Endothelial cell of umbilical vein (primary cell): ENCODE results near the gene NCAPH2.

Experiments
- CTCF ChIP-seq, 2 donors: IDR thresholded peaks; 1 replicate in 1 of 2; 2 replicates in 1 of 2; pipeline ENCODE4 v1.5.1; 2011; ENCODE audit warnings: low read length in 2 of 2, mild to moderate bottlenecking in 2 of 2, moderate library complexity in 2 of 2, control low read depth in 1 of 2, inconsistent platforms in 1 of 2, low read depth in 1 of 2; ENCODE audit not compliant: insufficient read depth in 1 of 2; ENCODE audit errors: extremely low read depth in 1 of 2
- EZH2 ChIP-seq: IDR thresholded peaks from 2 replicates; pipeline ENCODE4 v1.6.1; 2012; ENCODE audit warnings: borderline replicate concordance, low read depth, mild to moderate bottlenecking, moderate library complexity, low read length, inconsistent platforms; ENCODE audit not compliant: severe bottlenecking
- POLR2A ChIP-seq: IDR thresholded peaks from 2 replicates; pipeline ENCODE4 v1.6.1; 2012; ENCODE audit warnings: low read depth, mild to moderate bottlenecking, control low read depth, low read length
- POLR2AphosphoS5 ChIP-seq: IDR thresholded peaks from 2 replicates; pipeline ENCODE4 v1.6.1; 2012; ENCODE audit warnings: low read depth, mild to moderate bottlenecking, control low read depth, low read length, moderate library complexity; ENCODE audit not compliant: insufficient read depth

- TF ChIP-seq POLR2A = no peak
- no peak for TF ChIP-seq CTCF (IDR thresholded peaks at IDR 0.05; ENCODE audit: extremely low read depth in 1 of 2, insufficient read depth in 1 of 2, low read depth in 1 of 2, low read length in 2 of 2)
- TF ChIP-seq EZH2 = no peak
- no peak for TF ChIP-seq POLR2AphosphoS5
Measured at GRCh38 chr22:50483556-50483955, 24.5 kb upstream of the NCAPH2 start.
